ENCODE measurements around the gene IFITM1.

Gene IFITM1
- 45.5 to 61.1 reads per million in 2 donors for total RNA-seq

- peak in 3 of 5 experiments; percentile 42 to 87 (median 74) for DNase-seq
Observed at GRCh38 chr11:313787-314553, at the start of gene IFITM1. IFITM1 (plus strand) TSS chr11:314040; CDS start chr11:314171, 131 bp downstream.

- peak in 1 of 5 experiments; percentile 53 for DNase-seq
Observed at GRCh38 chr11:266676-267439, 47.0 kb upstream of the IFITM1 start.

GRCh38 chr11:267491-267994 is 46.3 kb upstream of the IFITM1 start:
- DNase-seq, result peak in 4 of 5 experiments; percentile 29 to 65 (median 58)

- peak in 3 of 5 experiments; percentile 42 to 88 (median 71) for DNase-seq
Observed at GRCh38 chr11:268716-269145, 45.1 kb upstream of the IFITM1 start.

- peak in 4 of 5 experiments; percentile 31 to 92 (median 66) for DNase-seq
Observed at GRCh38 chr11:269146-269890, 44.5 kb upstream of the IFITM1 start.

GRCh38 chr11:270451-271318 is 43.2 kb upstream of the IFITM1 start:
- DNase-seq, result no peak

GRCh38 chr11:271319-271715 is 42.5 kb upstream of the IFITM1 start:
- no peak for DNase-seq

GRCh38 chr11:272195-272930 is 41.5 kb upstream of the IFITM1 start:
- DNase-seq, result no peak

- no peak for DNase-seq
Observed at GRCh38 chr11:272931-273198, 41.0 kb upstream of the IFITM1 start.

GRCh38 chr11:276219-276618 is 37.6 kb upstream of the IFITM1 start:
- no peak for DNase-seq

GRCh38 chr11:278001-278951 is 35.6 kb upstream of the IFITM1 start, which contains the start of gene NLRP6:
NLRP6 (plus strand) TSS chr11:278407; CDS start chr11:278570, 163 bp downstream.
- no peak for DNase-seq

GRCh38 chr11:279040-279965 is 34.5 kb upstream of the IFITM1 start:
- DNase-seq, result no peak

- peak in 1 of 5 experiments; percentile 69 for DNase-seq
Observed at GRCh38 chr11:279966-280705, 33.7 kb upstream of the IFITM1 start.

GRCh38 chr11:280706-281485 is 32.9 kb upstream of the IFITM1 start:
- DNase-seq, result peak in 1 of 5 experiments; percentile 68

- no peak for DNase-seq
Observed at GRCh38 chr11:281486-282161, 32.2 kb upstream of the IFITM1 start.

- no peak for DNase-seq
Observed at GRCh38 chr11:282171-282570, 31.7 kb upstream of the IFITM1 start.

All from T-helper 2 cell (primary cell).